H1 (cell line): ENCODE measurements around the gene RFFL. TPM values are rescaled to one million over a fixed set of nuclear protein-coding genes. Genes with fewer than 3 reads are reported as not detected.

ENCODE experiments used
- CTCF ChIA-PET: fragments of 300-600 bp; sonication (Branson Sonifier 250); formaldehyde crosslinking; loops from one replicate; lab custom pipeline; 2021; ENCODE audit not compliant: partially characterized antibody; lab: Charles Lee
- POLR2A ChIA-PET: fragments of 300-600 bp; sonication (Branson Sonifier 250); formaldehyde crosslinking; loops from one replicate; lab custom pipeline; 2021; ENCODE audit warnings: inconsistent platforms; ENCODE audit not compliant: partially characterized antibody; lab: Charles Lee
- DNase-seq, 2 experiments: peaks; one replicate each; pipeline versions ENCODE4 v3.0.0 to v3.0.0-alpha.2; 2010 to 2022; ENCODE audit warnings: low spot score in 2 of 2, low read depth in 1 of 2, mixed read lengths in 1 of 2
- FAIRE-seq: peaks from 2 replicates; lab custom pipeline; 2011; peaks lifted over from hg19 to GRCh38; lab: Jason Lieb, UNC
- H2AFZ ChIP-seq: 2 replicates; pipeline ENCODE4 v1.8.1; 2012; ENCODE audit warnings: low read length, inconsistent platforms
- H2AK5ac ChIP-seq: 2 replicates; pipeline ENCODE4 v1.6.1; 2013; ENCODE audit warnings: low read depth, low read length
- H2BK120ac ChIP-seq: replicated peaks from 2 replicates; pipeline ENCODE3; 2013; ENCODE audit warnings: low read depth, low read length, inconsistent platforms
- H2BK12ac ChIP-seq: 2 replicates; pipeline ENCODE4 v1.6.1; 2013; ENCODE audit warnings: low read depth, low read length
- H2BK15ac ChIP-seq: 2 replicates; pipeline ENCODE4 v1.6.1; 2013; ENCODE audit warnings: low read length
- H2BK20ac ChIP-seq: 2 replicates; pipeline ENCODE4 v1.6.1; 2013; ENCODE audit warnings: low read length
- H2BK5ac ChIP-seq: 2 replicates; pipeline ENCODE4 v1.6.1; 2013; ENCODE audit warnings: low read depth, low read length
- H3K14ac ChIP-seq: 2 replicates; pipeline ENCODE4 v1.6.1; 2013; ENCODE audit warnings: inconsistent platforms; ENCODE audit not compliant: insufficient read length
- H3K18ac ChIP-seq: 2 replicates; pipeline ENCODE4 v1.6.1; 2013; ENCODE audit warnings: low read length; ENCODE audit errors: extremely low read depth
- H3K23ac ChIP-seq: 2 replicates; pipeline ENCODE4 v1.6.1; 2013; ENCODE audit warnings: inconsistent platforms; ENCODE audit not compliant: insufficient read length
- H3K23me2 ChIP-seq: 2 replicates; pipeline ENCODE4 v1.6.1; 2013; ENCODE audit warnings: low read depth, low read length
- H3K27ac ChIP-seq: 2 replicates; pipeline ENCODE4 v1.6.1; 2011; ENCODE audit warnings: low read depth, low read length, inconsistent platforms
- H3K27me3 ChIP-seq, 4 experiments: replicated peaks in 1 of 4; 1 replicate in 1 of 4; 2 replicates in 3 of 4; pipeline versions ENCODE4 v1.6.1 to v1.8.1; 2011 to 2013; ENCODE audit warnings: low read length in 3 of 4, mild to moderate bottlenecking in 3 of 4, inconsistent platforms in 2 of 4, mixed read lengths in 2 of 4, moderate library complexity in 1 of 4; ENCODE audit not compliant: control insufficient read depth in 3 of 4, insufficient read depth in 3 of 4; ENCODE audit errors: extremely low read depth in 1 of 4
- H3K36me3 ChIP-seq, 4 experiments: 2 replicates each; pipeline versions ENCODE4 v1.6.1 to v1.8.1; 2011 to 2013; ENCODE audit warnings: mild to moderate bottlenecking in 4 of 4, low read length in 3 of 4, moderate library complexity in 2 of 4, control low read depth in 1 of 4, inconsistent platforms in 1 of 4; ENCODE audit not compliant: insufficient read depth in 4 of 4, control insufficient read depth in 2 of 4
- H3K4ac ChIP-seq: replicated peaks from 2 replicates; pipeline ENCODE3; 2013; ENCODE audit warnings: low read length, low read depth, mixed read lengths, inconsistent platforms; ENCODE audit not compliant: insufficient read length
- H3K4me1 ChIP-seq, 4 experiments: replicated peaks in 1 of 4; 1 replicate in 1 of 4; 2 replicates in 3 of 4; pipeline versions ENCODE4 v1.6.1 to v1.8.1; 2011 to 2013; ENCODE audit warnings: low read length in 3 of 4, inconsistent platforms in 2 of 4, mixed read lengths in 1 of 4; ENCODE audit not compliant: insufficient read depth in 4 of 4, control insufficient read depth in 3 of 4
- H3K4me2 ChIP-seq, 2 experiments: 2 replicates each; pipeline versions ENCODE4 v1.6.1 to v1.8.1; 2011 to 2013; ENCODE audit warnings: low read depth in 2 of 2, low read length in 2 of 2, control low read depth in 1 of 2, inconsistent platforms in 1 of 2, mild to moderate bottlenecking in 1 of 2; ENCODE audit not compliant: insufficient read depth in 1 of 2
- H3K4me3 ChIP-seq, 4 experiments: fragments of 200-600, 300-600 bp in 1 of 4; sonication (generic), shearing (Covaris generic), sonication (Bioruptor Twin) in 1 of 4; 2 replicates each; pipeline versions ENCODE4 v1.5.1 to v1.8.1; 2011 to 2016; ENCODE audit warnings: low read length in 4 of 4, low read depth in 3 of 4, control low read depth in 2 of 4, inconsistent platforms in 2 of 4, mild to moderate bottlenecking in 2 of 4, mixed read lengths in 1 of 4, moderate library complexity in 1 of 4; ENCODE audit not compliant: insufficient read depth in 2 of 4; ENCODE audit errors: extremely low read depth in 1 of 4
- H3K56ac ChIP-seq: replicated peaks from 2 replicates; pipeline ENCODE3; 2013; ENCODE audit warnings: low read depth, mild to moderate bottlenecking, mixed read lengths, low read length, inconsistent platforms; ENCODE audit not compliant: insufficient read length
- H3K79me1 ChIP-seq: 2 replicates; pipeline ENCODE4 v1.6.1; 2013; ENCODE audit warnings: low read depth, low read length, control low read depth
- H3K79me2 ChIP-seq, 2 experiments: 2 replicates each; pipeline versions ENCODE4 v1.6.1 to v1.8.1; 2012 to 2013; ENCODE audit warnings: low read length in 2 of 2, mild to moderate bottlenecking in 2 of 2, inconsistent platforms in 1 of 2; ENCODE audit not compliant: insufficient read depth in 2 of 2, control insufficient read depth in 1 of 2
- H3K9ac ChIP-seq, 4 experiments: replicated peaks in 1 of 4; 1 replicate in 1 of 4; 2 replicates in 3 of 4; pipeline versions ENCODE4 v1.6.1 to v1.8.1; 2011 to 2013; ENCODE audit warnings: low read depth in 3 of 4, low read length in 3 of 4, control low read depth in 2 of 4, mild to moderate bottlenecking in 2 of 4, moderate library complexity in 2 of 4, inconsistent platforms in 1 of 4; ENCODE audit errors: extremely low read depth in 1 of 4
- H3K9me3 ChIP-seq, 2 experiments: 2 replicates each; pipeline versions ENCODE4 v1.6.1 to v1.8.1; 2012 to 2013; ENCODE audit warnings: mild to moderate bottlenecking in 2 of 2, moderate library complexity in 2 of 2, control low read depth in 1 of 2, inconsistent platforms in 1 of 2, low read depth in 1 of 2, low read length in 1 of 2, mixed read lengths in 1 of 2; ENCODE audit not compliant: insufficient read depth in 2 of 2
- H4K20me1 ChIP-seq, 2 experiments: replicated peaks in 1 of 2; 2 replicates each; pipeline versions ENCODE3 to v1.8.1; 2011 to 2013; ENCODE audit warnings: inconsistent platforms in 2 of 2, low read length in 2 of 2, mild to moderate bottlenecking in 1 of 2; ENCODE audit not compliant: insufficient read depth in 2 of 2, control insufficient read depth in 1 of 2
- H4K5ac ChIP-seq: 2 replicates; pipeline ENCODE4 v1.6.1; 2013; ENCODE audit warnings: low read length, low read depth, mixed read lengths, inconsistent platforms; ENCODE audit not compliant: insufficient read length
- H4K8ac ChIP-seq: 2 replicates; pipeline ENCODE4 v1.8.0; 2013; ENCODE audit warnings: mild to moderate bottlenecking, moderate library complexity, low read length, inconsistent platforms; ENCODE audit not compliant: insufficient read depth; ENCODE audit errors: extremely low read depth
- H4K91ac ChIP-seq: replicated peaks from 2 replicates; pipeline ENCODE3; 2013; ENCODE audit warnings: low read length, mixed read lengths, inconsistent platforms; ENCODE audit not compliant: insufficient read length
- BACH1 ChIP-seq: IDR thresholded peaks from 2 replicates; pipeline ENCODE4 v1.6.1; 2012; ENCODE audit warnings: low read length, improper control_type of control experiment
- FOSL1 ChIP-seq: IDR thresholded peaks from 2 replicates; pipeline ENCODE4 v1.6.1; 2011; ENCODE audit warnings: mild to moderate bottlenecking, low read depth, low read length, moderate library complexity; ENCODE audit not compliant: insufficient read depth
- WGBS, 2 experiments: shearing (Covaris generic) in 1 of 2; methylation state at CpG; one replicate each; pipeline versions ENCODE4 v1.1.6 to v1.1.7; 2013 to 2015; ENCODE audit warnings: low lambda C conversion rate in 2 of 2, mixed read lengths in 2 of 2, inconsistent platforms in 1 of 2, low coverage in 1 of 2, missing lambda C conversion rate in 1 of 2; ENCODE audit not compliant: insufficient replicate concordance in 2 of 2, insufficient coverage in 1 of 2, insufficient read length in 1 of 2; ENCODE audit errors: extremely low coverage in 1 of 2, missing lambda C conversion rate in 1 of 2; 5-methylcytosine and 5-hydroxymethylcytosine counted together
- polyA plus RNA-seq, 7 experiments: library from polyadenylated mRNA; depleted of rRNA in 3 of 7; stranded (reverse) in 5 of 7; unstranded in 2 of 7; fragments of >200 nt in 5 of 7; fragments of 200-250 nt in 2 of 7; gene quantifications; 1 replicate in 5 of 7; 2 replicates in 1 of 7; 4 replicates in 1 of 7; pipeline versions ENCODE4 v1.2.1 to v1.2.3, GENCODE V29; 2011 to 2013; ENCODE audit warnings: missing spikeins in 2 of 7, mixed read lengths in 2 of 7
- total RNA-seq: library from RNA; stranded (reverse); fragmentation: NEBNext Ultra II Directional; extraction: Animal tissue kit (Norgen Biotek cat#: 25700); gene quantifications from 2 replicates; pipeline ENCODE4 v1.2.1, GENCODE V29; 2021

The RFFL gene
- total and polyA plus RNA-seq, 2 of the 8 experiments (the other 6 are each of a cell fraction or from before 2014, with no cell fraction given) = 14.0 to 24.5 TPM

DNA sequence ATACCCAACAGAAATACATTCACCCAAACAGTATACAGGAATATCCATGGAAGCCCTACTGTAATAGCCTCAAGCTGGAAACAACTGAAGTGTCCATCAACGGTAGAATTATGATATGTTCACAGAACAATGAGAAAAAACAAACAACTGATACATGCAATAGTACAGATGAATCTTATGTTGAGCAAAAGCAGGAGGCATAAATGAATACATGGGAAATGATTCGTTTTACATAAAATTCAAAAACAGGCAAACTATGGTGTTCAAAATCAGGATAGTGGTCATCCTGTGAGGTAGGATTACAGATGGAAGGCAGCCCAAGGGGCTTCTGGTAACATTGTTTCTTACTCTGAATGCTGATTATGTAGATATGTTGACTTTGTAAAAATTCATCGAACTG lies 25.1 kb downstream of the RFFL start:
- no peaks in the 10 kb centered on the region for H3K23me2 ChIP-seq
- no peak overlapping the region for H3K4ac ChIP-seq
- POLR2A ChIA-PET = interaction anchor here (0.7 kb wide), 1 partner anchor 29 kb away, joined by 3 read pairs; no protein-coding TSS in a partner anchor
- no peak overlapping the region for H3K27ac ChIP-seq
- no peak overlapping the region for H4K5ac ChIP-seq
- H2BK120ac ChIP-seq = no peak overlapping the region
- H3K14ac ChIP-seq = no peak overlapping the region
- no peak overlapping the region for H2AFZ ChIP-seq
- no peak overlapping the region for H4K91ac ChIP-seq
- H3K4me3 ChIP-seq = no peak overlapping the region
- H3K56ac ChIP-seq = no peak overlapping the region
- H3K23ac ChIP-seq = no peak overlapping the region
- H3K9ac ChIP-seq = no peak overlapping the region
- no peak overlapping the region for H3K4me2 ChIP-seq
- H3K27me3 ChIP-seq = no peaks in the 10 kb centered on the region
- H2BK20ac ChIP-seq = no peak overlapping the region
- H3K18ac ChIP-seq = no peak overlapping the region
- H3K4me1 ChIP-seq = no peaks in the 10 kb centered on the region
- no peaks in the 10 kb centered on the region for H3K9me3 ChIP-seq
- WGBS, 2 experiments = 83% methylated on average over 3 of the region's 3 CpGs; no CpG with 5 or more reads in 1 of the 2 experiments
- no peak overlapping the region for H2BK15ac ChIP-seq
- H3K36me3 ChIP-seq = no peaks in the 10 kb centered on the region
- CTCF ChIA-PET = no interaction called here
- DNase-seq = no peak
- no peak for FAIRE-seq
- H2BK12ac ChIP-seq = no peak overlapping the region
- H2BK5ac ChIP-seq = no peak overlapping the region
- H2AK5ac ChIP-seq = no peak overlapping the region
- H3K79me2 ChIP-seq = no peaks in the 10 kb centered on the region
- H4K8ac ChIP-seq = no peak overlapping the region
- H3K79me1 ChIP-seq = no peaks in the 10 kb centered on the region
- H4K20me1 ChIP-seq = peaks cover 0 to 2% of the 10 kb centered on the region in 2 experiments
- TF ChIP-seq FOSL1 (no peak), BACH1 (no peak)
